Activated CD4-positive, CD25-positive, alpha-beta regulatory T cell treated with anti-CD3 and anti-CD28 coated beads, Interleukin-2, amount 50 U/mL, for 72 hours (primary cell): ENCODE measurements around the gene CATSPERE.
"Not testable (repeated sequence)": the region's sequence is repeated elsewhere in the genome, so short reads cannot be mapped to it uniquely, and the experiment has no call there.

ENCODE experiments used
- DNase-seq: peaks from one replicate; pipeline ENCODE4 v3.0.0; 2021

Gene CATSPERE

GRCh38 chr1:244666672-244667418, 205.8 kb downstream of the CATSPERE start:
- not testable (repeated sequence) for DNase-seq

- no peak for DNase-seq
These were observed 206.7 kb downstream of the CATSPERE start for GRCh38 chr1:244667797-244668196.

GRCh38 chr1:244672946-244673682, 212.0 kb downstream of the CATSPERE start:
- no peak for DNase-seq

GRCh38 chr1:244674446-244674845, 213.4 kb downstream of the CATSPERE start:
- no peak for DNase-seq

GRCh38 chr1:244675167-244675566, 214.1 kb downstream of the CATSPERE start:
- no peak for DNase-seq

- DNase-seq = no peak
These were observed 217.6 kb downstream of the CATSPERE start for GRCh38 chr1:244678697-244679096.

- no peak for DNase-seq
These were observed 219.6 kb downstream of the CATSPERE start for GRCh38 chr1:244680667-244681066.

GRCh38 chr1:244682087-244682486, 221.0 kb downstream of the CATSPERE start:
- DNase-seq = not testable (repeated sequence)
